ENCODE measurements around the gene SCRG1.

SCRG1 gene

DNA sequence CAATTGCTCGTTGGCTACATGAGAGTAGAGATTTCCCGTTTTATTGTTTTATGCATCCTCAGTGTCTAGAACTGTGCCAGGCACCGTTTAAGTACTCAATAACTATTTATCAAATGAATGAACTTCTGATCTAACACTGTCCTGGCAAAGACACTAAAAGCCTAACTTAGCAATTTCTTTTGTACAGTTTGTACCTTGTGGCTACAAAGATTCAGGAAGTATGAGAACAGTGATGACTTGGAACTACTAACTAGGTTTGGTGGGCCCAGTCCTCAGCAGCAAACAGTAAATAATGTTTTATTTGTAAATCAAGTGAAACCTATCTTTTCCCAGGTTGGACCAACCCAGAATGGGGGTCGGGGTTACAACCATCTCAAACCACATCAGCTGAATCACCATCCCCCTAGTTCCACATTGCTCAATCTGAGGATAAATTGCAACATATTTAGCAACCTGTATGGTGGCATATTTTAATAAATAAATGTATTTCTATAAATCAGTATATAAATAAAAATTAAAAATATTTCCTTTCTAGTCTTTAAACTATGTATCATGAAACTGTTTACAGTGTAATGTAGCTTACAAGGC lies 12.3 kb upstream of the SCRG1 start:
- TF ChIP-seq HDGF (IDR thresholded peaks at IDR 0.05; ENCODE audit: borderline replicate concordance) (no peak), SP1 (IDR thresholded peaks at IDR 0.05) (no peak), NFRKB (IDR thresholded peaks at IDR 0.05) (no peak), CTBP1 (IDR thresholded peaks at IDR 0.05; ENCODE audit: borderline replicate concordance) (no peak), ZNF384 (IDR thresholded peaks at IDR 0.05) (no peak), ELF4 (IDR thresholded peaks at IDR 0.05) (no peak), SUZ12 (IDR thresholded peaks at IDR 0.05) (no peak), BHLHE40 (IDR thresholded peaks at IDR 0.05; ENCODE audit: borderline replicate concordance) (no peak), TARDBP (IDR thresholded peaks at IDR 0.05) (no peak), FOXM1 (IDR thresholded peaks at IDR 0.05; ENCODE audit: borderline replicate concordance) (no peak), FOXK2 (IDR thresholded peaks at IDR 0.05) (no peak), L3MBTL2 (conservative IDR thresholded peaks at IDR 0.05) (no peak), ARNT (IDR thresholded peaks at IDR 0.05) (no peak), FOXA1 (IDR thresholded peaks at IDR 0.05) (no peak), LEF1 (IDR thresholded peaks at IDR 0.05; ENCODE audit: borderline replicate concordance) (no peak)
- TF ChIP-seq, protein P1, sequence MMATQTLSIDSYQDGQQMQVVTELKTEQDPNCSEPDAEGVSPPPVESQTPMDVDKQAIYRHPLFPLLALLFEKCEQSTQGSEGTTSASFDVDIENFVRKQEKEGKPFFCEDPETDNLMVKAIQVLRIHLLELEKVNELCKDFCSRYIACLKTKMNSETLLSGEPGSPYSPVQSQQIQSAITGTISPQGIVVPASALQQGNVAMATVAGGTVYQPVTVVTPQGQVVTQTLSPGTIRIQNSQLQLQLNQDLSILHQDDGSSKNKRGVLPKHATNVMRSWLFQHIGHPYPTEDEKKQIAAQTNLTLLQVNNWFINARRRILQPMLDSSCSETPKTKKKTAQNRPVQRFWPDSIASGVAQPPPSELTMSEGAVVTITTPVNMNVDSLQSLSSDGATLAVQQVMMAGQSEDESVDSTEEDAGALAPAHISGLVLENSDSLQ (IDR thresholded peaks at IDR 0.05) = no peak
- no peak for DNase-seq (ENCODE audit: extremely low spot score)
- CTCF ChIA-PET = interaction anchor here (1.8 kb wide), 1 partner anchor 9 kb away, joined by 6 read pairs; no protein-coding TSS in a partner anchor
- POLR2A ChIA-PET = interaction anchor here (4.1 kb wide), 1 partner anchor 77 kb away, joined by 25 read pairs; the partner anchor contains the start of gene HMGB2

DNA sequence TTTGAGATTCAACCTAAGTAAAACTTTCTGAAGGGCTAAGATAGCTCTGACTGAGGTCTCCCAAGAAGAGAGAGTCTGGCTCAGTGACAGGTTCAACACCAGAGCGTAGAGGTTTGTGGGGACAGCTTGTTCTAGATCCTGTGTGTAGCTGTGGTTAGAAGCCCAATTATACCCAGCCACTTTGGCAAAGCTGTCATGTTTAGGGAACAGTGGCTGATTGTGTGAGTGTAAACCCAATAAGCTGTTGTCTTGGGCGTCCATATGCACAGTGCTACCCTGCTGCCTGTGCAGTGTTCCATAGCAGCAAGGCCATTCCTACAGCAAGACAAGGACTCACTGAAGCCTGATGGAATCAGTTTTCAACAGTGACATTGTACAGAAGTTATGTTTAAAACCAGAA lies 11.2 kb upstream of the SCRG1 start:
- no peak for DNase-seq (ENCODE audit: extremely low spot score)
- no peak for TF ChIP-seq ELF4 (IDR thresholded peaks at IDR 0.05)
- ChIA-PET CTCF (interaction anchor here (1.3 to 1.8 kb wide), 2 partner anchors 10 to 396 kb away, joined by 5 to 6 read pairs; no protein-coding TSS in a partner anchor), POLR2A (interaction anchor here (0.7 to 4.1 kb wide), 4 partner anchors 9 to 76 kb away, joined by 3 to 25 read pairs (median 4); partner anchors contain the start of gene HMGB2)

DNA sequence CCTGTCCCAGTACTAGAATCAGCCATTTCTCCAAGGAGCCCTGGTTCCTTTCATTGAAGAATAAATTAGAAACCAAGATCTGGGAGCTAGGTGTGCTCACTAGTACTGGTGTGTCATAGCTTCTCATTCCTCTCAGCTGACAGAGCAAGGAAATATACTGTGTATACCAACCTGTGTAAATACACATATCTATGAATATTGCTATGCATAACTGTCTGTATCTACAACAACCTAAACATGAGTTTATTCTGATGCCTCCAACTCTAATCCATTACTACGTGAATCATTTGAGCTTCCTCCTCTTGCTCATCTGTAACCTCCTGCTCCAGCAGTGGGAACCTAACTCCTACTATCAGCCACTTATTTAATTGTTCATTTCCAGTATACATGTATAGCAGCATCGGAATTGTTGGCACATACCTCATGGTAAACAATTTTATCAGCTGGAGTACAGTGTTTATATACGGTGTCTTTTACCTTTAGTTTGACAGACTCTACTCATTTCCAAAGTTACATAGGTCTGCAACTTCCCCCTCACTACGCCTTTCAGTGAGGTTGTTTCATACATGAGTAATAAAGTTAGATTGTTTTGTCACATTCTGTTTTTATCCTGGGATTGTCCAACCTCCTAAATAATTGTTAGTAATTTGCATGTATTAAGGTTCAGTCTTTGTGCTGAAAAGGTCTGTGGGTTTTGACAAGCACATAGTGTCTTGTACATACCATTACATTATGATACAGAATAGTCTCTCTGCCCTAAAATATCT lies 7.1 kb upstream of the SCRG1 start:
- TF ChIP-seq FOXM1 (IDR thresholded peaks at IDR 0.05; ENCODE audit: borderline replicate concordance) (no peak), FOXK2 (IDR thresholded peaks at IDR 0.05) (no peak), HDGF (IDR thresholded peaks at IDR 0.05; ENCODE audit: borderline replicate concordance) (no peak), CTBP1 (IDR thresholded peaks at IDR 0.05; ENCODE audit: borderline replicate concordance) (no peak)
- TF ChIP-seq, protein P1 (IDR thresholded peaks at IDR 0.05) = no peak
- no peak for DNase-seq (ENCODE audit: extremely low spot score)
- ChIA-PET POLR2A (interaction anchor here (1.8 kb wide), 1 partner anchor 72 kb away, joined by 9 read pairs; the partner anchor contains the start of gene HMGB2), CTCF (interaction anchor here (0.6 kb wide), 1 partner anchor 1311 kb away, joined by 3 read pairs; no protein-coding TSS in a partner anchor)

DNA sequence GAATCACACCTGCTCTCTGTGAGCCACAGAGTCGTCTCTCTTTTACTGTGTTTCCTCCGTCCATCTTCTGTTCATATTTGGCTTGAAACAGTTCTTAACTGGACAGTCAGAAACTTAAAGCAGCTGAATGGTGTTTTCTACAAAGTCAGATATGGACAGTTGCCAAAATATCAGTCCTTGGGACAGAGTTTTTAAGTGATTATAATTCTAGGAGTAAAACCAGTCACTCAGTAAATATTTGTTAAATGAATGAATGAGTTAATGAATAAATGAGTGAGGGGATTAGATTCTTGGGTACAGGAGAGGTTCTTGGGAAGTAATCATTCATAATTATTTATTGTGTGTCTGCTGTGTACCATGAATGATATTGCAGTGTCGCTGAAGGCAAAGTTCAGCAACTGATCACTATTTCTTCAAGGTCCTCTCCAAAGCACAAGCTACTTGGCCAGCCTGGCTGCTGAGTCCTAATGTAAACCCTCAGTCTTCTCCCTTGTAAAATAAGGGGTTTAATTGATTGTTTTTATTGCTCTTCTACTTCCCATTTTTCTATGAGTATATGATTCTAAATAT lies 5.5 kb upstream of the SCRG1 start:
- no peak for TF ChIP-seq HDGF (IDR thresholded peaks at IDR 0.05; ENCODE audit: borderline replicate concordance)
- no peak for TF ChIP-seq NFRKB (IDR thresholded peaks at IDR 0.05)
- TF ChIP-seq, protein P1 (IDR thresholded peaks at IDR 0.05) = no peak
- TF ChIP-seq ELF4 (IDR thresholded peaks at IDR 0.05) = no peak
- no peak for TF ChIP-seq SP1 (IDR thresholded peaks at IDR 0.05)
- no peak for TF ChIP-seq FOXA1 (IDR thresholded peaks at IDR 0.05)
- TF ChIP-seq FOXM1 (IDR thresholded peaks at IDR 0.05; ENCODE audit: borderline replicate concordance) = no peak
- TF ChIP-seq ARNT (IDR thresholded peaks at IDR 0.05) = no peak
- no peak for TF ChIP-seq FOXK2 (IDR thresholded peaks at IDR 0.05)
- TF ChIP-seq BHLHE40 (IDR thresholded peaks at IDR 0.05; ENCODE audit: borderline replicate concordance) = no peak
- no peak for TF ChIP-seq L3MBTL2 (conservative IDR thresholded peaks at IDR 0.05)
- no peak for TF ChIP-seq CTBP1 (IDR thresholded peaks at IDR 0.05; ENCODE audit: borderline replicate concordance)
- no peak for TF ChIP-seq SUZ12 (IDR thresholded peaks at IDR 0.05)
- TF ChIP-seq LEF1 (IDR thresholded peaks at IDR 0.05; ENCODE audit: borderline replicate concordance) = no peak
- TF ChIP-seq TARDBP (IDR thresholded peaks at IDR 0.05) = no peak
- TF ChIP-seq ZNF384 (IDR thresholded peaks at IDR 0.05) = no peak
- no peak for DNase-seq (ENCODE audit: extremely low spot score)
- ChIA-PET POLR2A (interaction anchor here (1.8 to 3.6 kb wide), 2 partner anchors 70 kb away, joined by 9 to 17 read pairs; partner anchors contain the start of gene HMGB2), CTCF (interaction anchor here (1.2 kb wide), 1 partner anchor 31 kb away, joined by 3 read pairs; no protein-coding TSS in a partner anchor)

DNA sequence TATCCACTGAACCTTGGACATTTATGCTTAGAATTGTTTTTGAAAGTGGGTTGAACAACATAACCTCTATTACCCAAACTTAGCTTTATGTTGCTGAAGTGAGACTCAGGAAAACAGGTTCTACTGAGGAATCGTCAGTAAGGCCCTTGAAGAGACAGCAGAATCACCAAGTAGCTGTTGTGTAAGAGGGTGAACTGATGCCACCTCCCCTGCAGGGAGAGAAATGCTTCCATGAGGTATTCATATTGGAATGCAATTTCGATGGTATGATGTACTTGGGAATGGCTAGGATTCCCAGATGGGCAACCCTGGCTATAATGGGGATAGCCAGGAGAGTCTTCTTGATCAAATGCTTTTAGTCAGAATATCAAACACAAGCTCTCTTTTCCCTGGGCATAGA lies 4.1 kb upstream of the SCRG1 start:
- POLR2A ChIA-PET = interaction anchor here (3.6 kb wide), 1 partner anchor 69 kb away, joined by 17 read pairs; the partner anchor contains the start of gene HMGB2
- TF ChIP-seq FOXK2 (IDR thresholded peaks at IDR 0.05) (no peak), ZNF384 (IDR thresholded peaks at IDR 0.05) (no peak), SP1 (IDR thresholded peaks at IDR 0.05) (no peak), LEF1 (IDR thresholded peaks at IDR 0.05; ENCODE audit: borderline replicate concordance) (no peak), CTBP1 (IDR thresholded peaks at IDR 0.05; ENCODE audit: borderline replicate concordance) (no peak), TARDBP (IDR thresholded peaks at IDR 0.05) (no peak), HDGF (IDR thresholded peaks at IDR 0.05; ENCODE audit: borderline replicate concordance) (no peak), L3MBTL2 (conservative IDR thresholded peaks at IDR 0.05) (no peak), ELF4 (IDR thresholded peaks at IDR 0.05) (no peak), FOXA1 (IDR thresholded peaks at IDR 0.05) (no peak), BHLHE40 (IDR thresholded peaks at IDR 0.05; ENCODE audit: borderline replicate concordance) (no peak), NFRKB (IDR thresholded peaks at IDR 0.05) (no peak), SUZ12 (IDR thresholded peaks at IDR 0.05) (no peak), ARNT (IDR thresholded peaks at IDR 0.05) (no peak), FOXM1 (IDR thresholded peaks at IDR 0.05; ENCODE audit: borderline replicate concordance) (no peak)
- TF ChIP-seq, protein P1 (IDR thresholded peaks at IDR 0.05) = no peak
- CTCF ChIA-PET = interaction anchor here (0.6 to 1.5 kb wide), 2 partner anchors 10 to 13 kb away, joined by 3 to 4 read pairs; no protein-coding TSS in a partner anchor
- DNase-seq (ENCODE audit: extremely low spot score) = no peak

All from HEK293T (cell line).